ENCODE data around the gene LIPC.

GRCh38 chr15:58597943-58598828 is 166.4 kb downstream of the LIPC start:
- no peak for TF ChIP-seq CTCF (IDR thresholded peaks at IDR 0.05; ENCODE audit: borderline replicate concordance, extremely low read depth, low read length, poor library complexity, severe bottlenecking)
- TF ChIP-seq EZH2 (IDR thresholded peaks at IDR 0.05; ENCODE audit: borderline replicate concordance, low read depth, low read length, severe bottlenecking) = no peak

Data from DND-41 (cell line).